Bronchial epithelial cell (primary cell): ENCODE measurements around the gene KXD1. TPM values are rescaled to one million over a fixed set of nuclear protein-coding genes. Genes with fewer than 3 reads are reported as not detected.

Experiments used
- DNase-seq: peaks from one replicate; pipeline ENCODE4 v3.0.0-alpha.2; 2010; ENCODE audit warnings: low read depth
- FAIRE-seq: peaks from 2 replicates; lab custom pipeline; 2011; peaks lifted over from hg19 to GRCh38; lab: Jason Lieb, UNC
- H3K27me3 ChIP-seq: 2 replicates; pipeline ENCODE4 v1.5.1; 2011; ENCODE audit warnings: low read length; ENCODE audit not compliant: control insufficient read depth, insufficient read depth
- H3K36me3 ChIP-seq: 2 replicates; pipeline ENCODE4 v1.5.1; 2011; ENCODE audit warnings: low read length; ENCODE audit not compliant: control insufficient read depth, insufficient read depth
- H3K4me3 ChIP-seq: 2 replicates; pipeline ENCODE4 v1.5.1; 2011; ENCODE audit warnings: mild to moderate bottlenecking, low read depth, low read length, control low read depth
- CTCF ChIP-seq: IDR thresholded peaks from 2 replicates; pipeline ENCODE4 v1.5.1; 2011; ENCODE audit warnings: mild to moderate bottlenecking, moderate library complexity, low read length, control low read depth, inconsistent platforms; ENCODE audit not compliant: insufficient read depth, severe bottlenecking
- total RNA-seq: library from RNA; depleted of rRNA; stranded (reverse); fragments of >200 nt; gene quantifications from 2 replicates; pipeline ENCODE4 v1.2.1, GENCODE V29; 2014

The KXD1 gene
- total RNA-seq, 1 donor from 2014 or later = 47.7 TPM

- FAIRE-seq = no peak
- no peak for DNase-seq
- H3K36me3 ChIP-seq = peaks cover 13% of the 10 kb centered on the region
- H3K27me3 ChIP-seq = no peaks in the 10 kb centered on the region
- TF ChIP-seq CTCF = no peak
- no peak overlapping the region for H3K4me3 ChIP-seq
Measured at GRCh38 chr19:18559685-18560084, 2.0 kb downstream of the KXD1 start.

DNA sequence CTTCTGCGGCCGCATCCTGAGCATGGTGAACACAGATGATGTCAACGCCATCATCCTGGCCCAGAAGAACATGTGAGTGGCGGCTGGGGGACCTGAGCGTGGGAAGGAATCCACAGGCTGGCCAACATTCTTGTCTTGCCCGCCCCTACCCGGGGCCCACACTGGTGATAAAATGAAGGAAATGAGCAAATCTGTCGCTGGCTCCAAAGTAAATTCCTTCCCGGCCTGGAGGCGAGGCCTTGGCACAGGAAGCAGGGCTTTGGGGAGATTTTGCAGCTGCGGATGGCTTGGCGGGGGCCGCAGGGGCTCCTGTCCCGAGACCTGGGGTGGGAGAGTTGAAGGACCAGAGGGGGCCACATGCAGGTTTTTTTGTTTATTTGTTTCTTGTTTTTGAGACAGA is 4.4 kb downstream of the KXD1 start:
- Histone ChIP-seq H3K36me3 (peaks cover 26% of the 10 kb centered on the region), H3K4me3 (no peak overlapping the region), H3K27me3 (no peaks in the 10 kb centered on the region)
- no peak for TF ChIP-seq CTCF
- no peak for FAIRE-seq
- no peak for DNase-seq

DNA sequence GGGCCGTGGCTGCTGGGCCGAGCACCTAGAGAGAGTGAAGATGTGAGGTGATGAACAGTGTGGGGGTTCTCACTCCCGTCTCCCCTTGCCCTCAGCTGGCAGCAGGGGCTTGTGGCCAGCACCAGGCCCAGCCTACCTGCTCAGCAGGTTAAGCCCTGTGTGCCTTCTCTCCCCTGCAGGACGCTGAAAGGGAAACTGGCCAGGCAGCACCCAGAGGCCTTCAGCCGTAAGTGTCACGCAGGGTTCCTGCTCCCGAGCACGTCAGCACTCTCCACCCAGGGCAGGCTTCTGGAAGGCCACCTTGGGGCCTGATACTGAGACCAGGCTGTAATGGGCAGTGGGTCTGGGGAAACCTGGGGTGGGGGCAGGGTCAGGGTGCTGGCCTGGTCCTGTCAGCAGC is 9.3 kb downstream of the KXD1 start:
- no peak for FAIRE-seq

GRCh38 chr19:18568367-18568766 is 10.7 kb downstream of the KXD1 start:
- Histone ChIP-seq H3K27me3 (no peaks in the 10 kb centered on the region), H3K36me3 (peaks cover 32% of the 10 kb centered on the region), H3K4me3 (no peak overlapping the region)
- FAIRE-seq (no peak), DNase-seq (no peak)
- TF ChIP-seq CTCF = no peak

More for the DNA sequence above, 9.3 kb downstream of the KXD1 start:
- Histone ChIP-seq H3K4me3 (no peak overlapping the region), H3K36me3 (peaks cover 34% of the 10 kb centered on the region), H3K27me3 (no peaks in the 10 kb centered on the region)
- DNase-seq = no peak
- no peak for TF ChIP-seq CTCF

DNA sequence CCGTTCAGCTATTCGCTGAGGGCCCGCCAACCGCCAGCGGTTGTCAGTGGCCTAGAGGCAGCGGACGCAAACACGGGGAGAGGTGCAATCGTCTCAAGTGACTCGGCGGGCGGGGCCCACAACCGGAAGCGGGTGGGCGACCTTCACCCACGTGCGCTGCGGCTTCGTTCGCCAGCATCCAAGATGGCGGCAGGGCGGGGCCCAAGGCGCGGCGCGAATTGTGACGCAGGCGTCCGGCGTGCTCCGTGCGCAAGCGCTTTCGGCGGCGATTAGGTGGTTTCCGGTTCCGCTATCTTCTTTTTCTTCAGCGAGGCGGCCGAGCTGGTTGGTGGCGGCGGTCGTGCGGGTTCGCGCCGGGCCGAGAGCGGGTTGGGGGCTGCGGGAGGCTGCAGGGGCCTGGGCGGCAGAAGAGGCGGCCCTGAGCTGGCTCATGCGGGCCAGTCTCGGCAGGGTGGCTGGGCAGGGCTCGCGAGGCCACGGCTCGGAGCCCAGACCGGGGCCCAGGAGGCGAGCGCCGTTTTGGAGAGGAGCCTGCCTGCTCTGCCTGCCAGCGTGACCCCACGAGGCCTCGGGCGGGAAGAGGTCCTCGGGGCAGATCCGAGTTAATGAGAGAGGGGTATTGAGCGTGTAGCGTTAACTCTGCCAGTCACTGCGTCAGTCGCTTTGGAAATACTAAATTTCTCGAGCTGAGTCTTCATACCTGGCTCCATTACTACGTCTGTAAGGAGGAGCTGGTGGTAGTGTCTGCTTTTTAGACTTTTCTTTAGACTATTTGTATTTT is 14.1 kb downstream of the KXD1 start, which contains the start of gene UBA52:
Gene UBA52, plus strand, starts transcription at position 294 of the 781 bp plus-strand sequence. CDS start 1,444 bp downstream, outside the sequence.
- no peak for FAIRE-seq
- peaks cover 32% of the 10 kb centered on the region for H3K36me3 ChIP-seq

More for the DNA sequence above, 14.1 kb downstream of the KXD1 start, which contains the start of gene UBA52:
- Histone ChIP-seq H3K4me3 (peak within 1 kb of the TSS; percentile 80), H3K27me3 (no peaks in the 10 kb centered on the region)
- no peak for TF ChIP-seq CTCF
- peak; percentile 90 for DNase-seq
